HepG2 (cell line): ENCODE results near the gene OR2B2. TPM values are rescaled to one million over a fixed set of nuclear protein-coding genes. Genes with fewer than 3 reads are reported as not detected.

ENCODE experiments used
- ATAC-seq: fragments of 200-7000 bp; cut with Tn5 transposase; 3 replicates; pipeline ENCODE4 v1.9.1; 2020; ENCODE audit warnings: mild to moderate bottlenecking, moderate library complexity
- BruUV-seq: library from RNA; stranded (reverse); fragments of 400-500 nt; replicated peaks from 2 replicates; lab custom pipeline; 2021; lab: Mats Ljungman, UMichigan
- CTCF ChIA-PET: fragments of 300-600 bp; formaldehyde crosslinking; extraction: SDS; loops from one replicate; lab custom pipeline; 2021; ENCODE audit warnings: low total read pairs, inconsistent platforms, low intra/inter-chr PET ratio; lab: Yijun Ruan, JAX
- POLR2A ChIA-PET: fragments of 350-600 bp; sonication (Branson Sonifier 250); formaldehyde crosslinking; loops from one replicate; lab custom pipeline; 2020; ENCODE audit warnings: antibody characterized with exemption, inconsistent platforms; lab: Yijun Ruan, JAX
- DNase-seq: peaks from one replicate; pipeline ENCODE4 v3.0.0-alpha.2; 2015; ENCODE audit warnings: low spot score
- FAIRE-seq: peaks from 3 replicates; lab custom pipeline; 2011; peaks lifted over from hg19 to GRCh38; lab: Jason Lieb, UNC
- H2AFZ ChIP-seq: one replicate; pipeline ENCODE4 v1.6.1; 2011; ENCODE audit warnings: low read length, inconsistent platforms
- H3K27ac ChIP-seq: fragments of 300-600 bp; 3 replicates; pipeline ENCODE4 v1.8.0; 2011; ENCODE audit warnings: mixed run types, mild to moderate bottlenecking, mixed read lengths, low read length, inconsistent platforms; ENCODE audit not compliant: insufficient read depth; ENCODE audit errors: extremely low read length
- H3K27me3 ChIP-seq, 2 experiments: fragments of 200-600 bp in 1 of 2; 2 replicates in 1 of 2; 3 replicates in 1 of 2; pipeline versions ENCODE4 v1.6.0 to v1.8.0; 2011; ENCODE audit warnings: low read length in 2 of 2, mild to moderate bottlenecking in 2 of 2, moderate library complexity in 2 of 2, inconsistent platforms in 1 of 2; ENCODE audit not compliant: insufficient read depth in 2 of 2, control insufficient read depth in 1 of 2
- H3K36me3 ChIP-seq, 2 experiments: fragments of 200-600 bp in 1 of 2; replicated peaks in 1 of 2; 2 replicates in 1 of 2; 3 replicates in 1 of 2; pipeline versions ENCODE4 v1.5.1 to v1.8.0; 2011; ENCODE audit warnings: low read length in 2 of 2, inconsistent platforms in 1 of 2; ENCODE audit not compliant: insufficient read depth in 2 of 2, control insufficient read depth in 1 of 2
- H3K4me1 ChIP-seq: 2 replicates; pipeline ENCODE4 v1.5.1; 2012; ENCODE audit warnings: low read length, inconsistent platforms; ENCODE audit not compliant: insufficient read depth
- H3K4me2 ChIP-seq: 2 replicates; pipeline ENCODE4 v1.6.0; 2011; ENCODE audit warnings: low read depth, low read length, inconsistent platforms
- H3K4me3 ChIP-seq, 3 experiments: fragments of 200-600 bp in 1 of 3; sonication (generic), shearing (Covaris generic) in 1 of 3; replicated peaks in 1 of 3; 2 replicates each; pipeline ENCODE4 v1.5.1; 2011 to 2016; ENCODE audit warnings: low read length in 3 of 3, inconsistent platforms in 2 of 3, low read depth in 2 of 3, mild to moderate bottlenecking in 2 of 3, control low read depth in 1 of 3, mixed read lengths in 1 of 3; ENCODE audit not compliant: insufficient read depth in 1 of 3
- H3K79me2 ChIP-seq: one replicate; pipeline ENCODE4 v1.6.1; 2011; ENCODE audit warnings: low read length, inconsistent platforms; ENCODE audit not compliant: insufficient read depth
- H3K9ac ChIP-seq: 2 replicates; pipeline ENCODE4 v1.6.0; 2011; ENCODE audit warnings: mild to moderate bottlenecking, low read depth, low read length, inconsistent platforms; ENCODE audit not compliant: insufficient read depth
- H3K9me3 ChIP-seq: 2 replicates; pipeline ENCODE4 v1.5.1; 2012; ENCODE audit warnings: mild to moderate bottlenecking, low read length
- H4K20me1 ChIP-seq: 2 replicates; pipeline ENCODE4 v1.6.0; 2011; ENCODE audit warnings: inconsistent platforms, mild to moderate bottlenecking, low read length, moderate library complexity; ENCODE audit not compliant: insufficient read depth
- CCAR2 ChIP-seq: fragments of 200-400 bp; formaldehyde crosslinking; optimal IDR thresholded peaks from 2 replicates; pipeline ENCODE3; 2018; ENCODE audit warnings: low read depth, mild to moderate bottlenecking, low read length, moderate library complexity
- HNF4A ChIP-seq: sonication (generic); formaldehyde crosslinking; IDR thresholded peaks from 2 replicates; pipeline ENCODE4 v1.4.0; 2020; ENCODE audit warnings: missing genetic modification reagents
- NPAS2 ChIP-seq: sonication (generic); formaldehyde crosslinking; IDR thresholded peaks from 2 replicates; pipeline ENCODE4 v1.8.0; 2022; ENCODE audit warnings: mild to moderate bottlenecking, missing genetic modification reagents, borderline replicate concordance
- PAX8 ChIP-seq: sonication (generic); formaldehyde crosslinking; IDR thresholded peaks from 2 replicates; pipeline ENCODE4 v1.8.0; 2022; ENCODE audit warnings: mild to moderate bottlenecking, missing genetic modification reagents, borderline replicate concordance
- RAD51 ChIP-seq: fragments of 450-650 bp; IDR thresholded peaks from 2 replicates; pipeline ENCODE4 v1.6.1; 2016; ENCODE audit warnings: borderline replicate concordance
- RBAK ChIP-seq: sonication (generic); formaldehyde crosslinking; IDR thresholded peaks from 2 replicates; pipeline ENCODE4 v1.5.1; 2020; ENCODE audit warnings: mild to moderate bottlenecking, missing genetic modification reagents
- RBM22 ChIP-seq: fragments of 200-400 bp; formaldehyde crosslinking; optimal IDR thresholded peaks from 2 replicates; pipeline ENCODE3; 2017; ENCODE audit warnings: mild to moderate bottlenecking, low read length, moderate library complexity
- SYNCRIP ChIP-seq: fragments of 200-400 bp; formaldehyde crosslinking; IDR thresholded peaks from 2 replicates; pipeline ENCODE4 v1.6.1; 2018; ENCODE audit warnings: mild to moderate bottlenecking, low read depth, low read length; ENCODE audit not compliant: insufficient read depth
- TEAD2 ChIP-seq: sonication (generic); formaldehyde crosslinking; IDR thresholded peaks from 2 replicates; pipeline ENCODE4 v1.9.0; 2021; ENCODE audit warnings: missing genetic modification reagents
- ZFY ChIP-seq: sonication (generic); formaldehyde crosslinking; IDR thresholded peaks from 2 replicates; pipeline ENCODE4 v1.4.0; 2020; ENCODE audit warnings: missing genetic modification reagents
- ZNF101 ChIP-seq: sonication (generic); formaldehyde crosslinking; IDR thresholded peaks from 2 replicates; pipeline ENCODE4 v1.4.0; 2020; ENCODE audit warnings: mild to moderate bottlenecking, low read depth, missing genetic modification reagents, borderline replicate concordance
- ZNF138 ChIP-seq: sonication (generic); formaldehyde crosslinking; IDR thresholded peaks from 2 replicates; pipeline ENCODE4 v1.5.0; 2020; ENCODE audit warnings: mild to moderate bottlenecking, low read depth, missing genetic modification reagents
- ZNF264 ChIP-seq: sonication (generic); formaldehyde crosslinking; IDR thresholded peaks from 2 replicates; pipeline ENCODE4 v1.4.0; 2020; ENCODE audit warnings: missing genetic modification reagents
- ZNF44 ChIP-seq: sonication (generic); formaldehyde crosslinking; IDR thresholded peaks from 2 replicates; pipeline ENCODE4 v1.5.1; 2020; ENCODE audit warnings: mild to moderate bottlenecking, missing genetic modification reagents
- ZNF670 ChIP-seq: sonication (generic); formaldehyde crosslinking; IDR thresholded peaks from 2 replicates; pipeline ENCODE4 v1.8.0; 2022; ENCODE audit warnings: mild to moderate bottlenecking, missing genetic modification reagents, borderline replicate concordance
- WGBS: methylation state at CpG from one replicate; pipeline ENCODE4 v1.1.6; 2017; ENCODE audit warnings: low lambda C conversion rate; 5-methylcytosine and 5-hydroxymethylcytosine counted together
- in situ Hi-C: cut with HindIII; loops from 2 replicates; pipeline ENCODE4 v1.10.0; 2017; ENCODE audit warnings: low pct_unique_long_range_greater_than_20kb; ENCODE audit not compliant: extremely low pct_ligation_motif_present
- intact Hi-C: fragments of 100-400 bp; cut with micrococcal nuclease; formaldehyde crosslinking; loops from one replicate; pipeline ENCODE4 v1.10.0; 2022; ENCODE audit not compliant: unreplicated experiment
- polyA plus RNA-seq, 8 experiments: library from polyadenylated mRNA; depleted of rRNA in 3 of 8; stranded (reverse) in 7 of 8; unstranded in 1 of 8; fragments of >200 nt; fragmentation: Illumina TruSeq in 4 of 8; extraction: Trizol in 4 of 8; gene quantifications; 2 replicates each; pipeline versions ENCODE4 v1.2.1 to v1.2.3, GENCODE V29; 2011 to 2016; ENCODE audit warnings: low read depth in 4 of 8, missing spikeins in 1 of 8, mixed read lengths in 1 of 8; ENCODE audit not compliant: insufficient read depth in 1 of 8
- total RNA-seq, 5 experiments: library from RNA; depleted of rRNA; stranded (reverse); fragments of >200 nt; fragmentation: Illumina TruSeq; extraction: Trizol; gene quantifications; 2 replicates each; pipeline ENCODE4 v1.2.3, GENCODE V29; 2016; ENCODE audit warnings: low read depth in 1 of 5
- TF ChIP-seq, protein P1 (sequence below): IDR thresholded peaks from 2 replicates; pipeline ENCODE4 v1.6.1; 2018; ENCODE audit warnings: missing genetic modification reagents, mild to moderate bottlenecking, missing compliant biosample characterization
- TF ChIP-seq, protein P2 (sequence below): sonication (generic); formaldehyde crosslinking; IDR thresholded peaks from 2 replicates; pipeline ENCODE4 v1.5.1; 2020; ENCODE audit warnings: missing genetic modification reagents, mild to moderate bottlenecking, borderline replicate concordance
- TF ChIP-seq, protein P3 (sequence below): sonication (generic); formaldehyde crosslinking; IDR thresholded peaks from 2 replicates; pipeline ENCODE4 v1.4.0; 2020; ENCODE audit warnings: missing genetic modification reagents

The OR2B2 gene
- total and polyA plus RNA-seq, 2 of the 13 experiments (the other 11 are each of a cell fraction or from before 2014, with no cell fraction given) = not detected

DNA sequence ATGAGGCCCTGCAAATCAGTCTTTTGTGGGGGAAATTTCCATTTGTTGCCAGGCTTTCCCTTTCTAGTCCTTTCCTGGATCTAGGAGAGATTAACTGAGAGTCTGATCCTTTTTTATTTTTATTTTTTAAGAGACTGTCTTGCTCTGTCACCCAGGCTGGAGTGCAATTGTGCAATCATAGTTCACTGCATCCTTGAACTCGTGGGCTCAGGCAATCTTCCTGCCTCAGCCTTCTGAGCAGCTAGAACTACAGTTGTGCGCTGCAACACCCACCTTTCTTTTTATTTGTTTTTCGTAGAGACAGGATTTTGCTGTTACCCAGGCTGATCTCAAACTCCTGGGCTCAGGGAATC is 22.9 kb downstream of the OR2B2 start:
- H3K27me3 ChIP-seq = no peaks in the 10 kb centered on the region; a peak in 1 of 5 replicates
- peak overlapping the region; percentile 59 for H3K4me2 ChIP-seq
- intact Hi-C loops (loop anchor here (2.0 kb wide), 1 partner anchor 22 kb away; a partner anchor contains a TSS), in situ Hi-C loops (no loop called here)
- ATAC-seq (no peak), FAIRE-seq (peak; percentile 87), DNase-seq (no peak)
- H2AFZ ChIP-seq = no peak overlapping the region
- H3K36me3 ChIP-seq = no peaks in the 10 kb centered on the region
- no TSS peak for BruUV-seq
- H3K4me3 ChIP-seq = 0 out of 6 replicates have a peak overlapping the region, but pooled peaks of 1 of the 3 experiments have one; percentile 5
- H3K79me2 ChIP-seq = no peaks in the 10 kb centered on the region
- ChIA-PET CTCF (no interaction called here), POLR2A (interaction anchor here (1.2 to 1.3 kb wide), 3 partner anchors 22 to 82 kb away, joined by 3 to 8 read pairs (median 3); a partner anchor contains a TSS)
- WGBS = under 1% methylated on average over 3 of the region's 3 CpGs
- H4K20me1 ChIP-seq = no peaks in the 10 kb centered on the region
- H3K9ac ChIP-seq = no peak overlapping the region
- H3K27ac ChIP-seq = peak overlapping the region; percentile 19
- H3K4me1 ChIP-seq = peaks cover 40% of the 10 kb centered on the region
- H3K9me3 ChIP-seq = no peaks in the 10 kb centered on the region
- TF ChIP-seq PAX8 (CRISPR knock-in tag) (no peak), ZNF670 (no peak), CCAR2 (no peak), NPAS2 (no peak), ZNF101 (CRISPR knock-in tag) (no peak), HNF4A (CRISPR knock-in tag) (peak; percentile 68), SYNCRIP (no peak), ZNF138 (CRISPR knock-in tag) (no peak), ZNF264 (CRISPR knock-in tag) (no peak), ZNF44 (CRISPR knock-in tag) (no peak), TEAD2 (CRISPR knock-in tag) (no peak), RAD51 (no peak), RBAK (CRISPR knock-in tag) (no peak), ZFY (CRISPR knock-in tag) (no peak), RBM22 (no peak)
- TF ChIP-seq, protein P1, sequence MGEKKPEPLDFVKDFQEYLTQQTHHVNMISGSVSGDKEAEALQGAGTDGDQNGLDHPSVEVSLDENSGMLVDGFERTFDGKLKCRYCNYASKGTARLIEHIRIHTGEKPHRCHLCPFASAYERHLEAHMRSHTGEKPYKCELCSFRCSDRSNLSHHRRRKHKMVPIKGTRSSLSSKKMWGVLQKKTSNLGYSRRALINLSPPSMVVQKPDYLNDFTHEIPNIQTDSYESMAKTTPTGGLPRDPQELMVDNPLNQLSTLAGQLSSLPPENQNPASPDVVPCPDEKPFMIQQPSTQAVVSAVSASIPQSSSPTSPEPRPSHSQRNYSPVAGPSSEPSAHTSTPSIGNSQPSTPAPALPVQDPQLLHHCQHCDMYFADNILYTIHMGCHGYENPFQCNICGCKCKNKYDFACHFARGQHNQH (CRISPR knock-in tag) = peak; percentile 49; the same call in 1 of the 2 replicates
- TF ChIP-seq, protein P2, sequence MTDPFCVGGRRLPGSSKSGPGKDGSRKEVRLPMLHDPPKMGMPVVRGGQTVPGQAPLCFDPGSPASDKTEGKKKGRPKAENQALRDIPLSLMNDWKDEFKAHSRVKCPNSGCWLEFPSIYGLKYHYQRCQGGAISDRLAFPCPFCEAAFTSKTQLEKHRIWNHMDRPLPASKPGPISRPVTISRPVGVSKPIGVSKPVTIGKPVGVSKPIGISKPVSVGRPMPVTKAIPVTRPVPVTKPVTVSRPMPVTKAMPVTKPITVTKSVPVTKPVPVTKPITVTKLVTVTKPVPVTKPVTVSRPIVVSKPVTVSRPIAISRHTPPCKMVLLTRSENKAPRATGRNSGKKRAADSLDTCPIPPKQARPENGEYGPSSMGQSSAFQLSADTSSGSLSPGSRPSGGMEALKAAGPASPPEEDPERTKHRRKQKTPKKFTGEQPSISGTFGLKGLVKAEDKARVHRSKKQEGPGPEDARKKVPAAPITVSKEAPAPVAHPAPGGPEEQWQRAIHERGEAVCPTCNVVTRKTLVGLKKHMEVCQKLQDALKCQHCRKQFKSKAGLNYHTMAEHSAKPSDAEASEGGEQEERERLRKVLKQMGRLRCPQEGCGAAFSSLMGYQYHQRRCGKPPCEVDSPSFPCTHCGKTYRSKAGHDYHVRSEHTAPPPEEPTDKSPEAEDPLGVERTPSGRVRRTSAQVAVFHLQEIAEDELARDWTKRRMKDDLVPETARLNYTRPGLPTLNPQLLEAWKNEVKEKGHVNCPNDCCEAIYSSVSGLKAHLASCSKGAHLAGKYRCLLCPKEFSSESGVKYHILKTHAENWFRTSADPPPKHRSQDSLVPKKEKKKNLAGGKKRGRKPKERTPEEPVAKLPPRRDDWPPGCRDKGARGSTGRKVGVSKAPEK (CRISPR knock-in tag) = no peak
- TF ChIP-seq, protein P3, sequence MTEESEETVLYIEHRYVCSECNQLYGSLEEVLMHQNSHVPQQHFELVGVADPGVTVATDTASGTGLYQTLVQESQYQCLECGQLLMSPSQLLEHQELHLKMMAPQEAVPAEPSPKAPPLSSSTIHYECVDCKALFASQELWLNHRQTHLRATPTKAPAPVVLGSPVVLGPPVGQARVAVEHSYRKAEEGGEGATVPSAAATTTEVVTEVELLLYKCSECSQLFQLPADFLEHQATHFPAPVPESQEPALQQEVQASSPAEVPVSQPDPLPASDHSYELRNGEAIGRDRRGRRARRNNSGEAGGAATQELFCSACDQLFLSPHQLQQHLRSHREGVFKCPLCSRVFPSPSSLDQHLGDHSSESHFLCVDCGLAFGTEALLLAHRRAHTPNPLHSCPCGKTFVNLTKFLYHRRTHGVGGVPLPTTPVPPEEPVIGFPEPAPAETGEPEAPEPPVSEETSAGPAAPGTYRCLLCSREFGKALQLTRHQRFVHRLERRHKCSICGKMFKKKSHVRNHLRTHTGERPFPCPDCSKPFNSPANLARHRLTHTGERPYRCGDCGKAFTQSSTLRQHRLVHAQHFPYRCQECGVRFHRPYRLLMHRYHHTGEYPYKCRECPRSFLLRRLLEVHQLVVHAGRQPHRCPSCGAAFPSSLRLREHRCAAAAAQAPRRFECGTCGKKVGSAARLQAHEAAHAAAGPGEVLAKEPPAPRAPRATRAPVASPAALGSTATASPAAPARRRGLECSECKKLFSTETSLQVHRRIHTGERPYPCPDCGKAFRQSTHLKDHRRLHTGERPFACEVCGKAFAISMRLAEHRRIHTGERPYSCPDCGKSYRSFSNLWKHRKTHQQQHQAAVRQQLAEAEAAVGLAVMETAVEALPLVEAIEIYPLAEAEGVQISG (CRISPR knock-in tag) = peak; percentile 43; the same call in 1 of the 2 replicates
